GM21576 (cell line): Measurements from ENCODE around the gene NRP2.

ENCODE experiments used
- ATAC-seq: cut with Tn5 transposase; IDR thresholded peaks from one replicate; pipeline ENCODE4 v1.9.1; 2021; ENCODE audit warnings: mild to moderate bottlenecking, moderate library complexity; ENCODE audit not compliant: unreplicated experiment

The NRP2 gene

DNA sequence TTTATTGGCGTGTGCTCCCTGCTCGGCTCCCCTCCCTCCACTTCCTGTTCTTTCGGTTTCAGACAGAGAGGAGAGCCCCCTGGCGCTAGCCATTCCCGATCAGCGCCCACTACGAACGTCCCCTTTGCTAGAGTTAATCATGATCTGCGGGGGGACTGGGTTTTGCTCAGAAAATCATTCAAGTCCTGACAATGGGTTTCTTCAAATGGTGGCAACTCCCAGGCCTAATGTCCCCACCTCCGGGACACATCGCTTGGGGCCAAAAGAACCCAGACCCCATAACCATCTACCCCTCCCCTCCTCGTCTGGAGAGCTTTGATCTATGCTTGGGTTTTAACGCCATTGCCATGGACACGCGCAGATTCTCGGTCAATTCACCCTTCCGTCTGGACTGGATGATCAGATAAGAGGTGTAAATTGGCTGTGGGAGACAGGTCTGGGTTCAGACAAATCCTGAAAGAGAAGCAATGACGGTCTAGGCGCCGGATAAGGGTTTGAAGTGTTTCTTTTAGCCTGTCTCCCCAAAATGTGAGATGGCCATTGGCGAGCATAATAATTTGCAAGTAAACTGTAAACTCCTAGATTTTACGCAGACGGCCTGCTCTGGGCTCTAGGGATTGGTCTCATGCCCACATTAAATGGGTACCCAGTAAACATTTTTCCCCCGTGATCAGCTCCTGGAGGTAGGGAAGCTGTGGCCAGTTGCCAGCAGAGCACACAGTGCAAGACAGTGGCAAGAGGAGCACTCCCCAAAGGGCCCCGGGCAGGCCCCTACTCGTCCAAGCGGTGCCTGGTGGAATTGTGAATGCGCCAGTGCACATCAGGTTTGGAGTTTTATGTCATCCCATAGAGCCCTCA lies 4.7 kb downstream of the NRP2 start:
- ATAC-seq = no peak

- no peak for ATAC-seq
These were observed 5.3 kb downstream of the NRP2 start for GRCh38 chr2:205687641-205687956.

DNA sequence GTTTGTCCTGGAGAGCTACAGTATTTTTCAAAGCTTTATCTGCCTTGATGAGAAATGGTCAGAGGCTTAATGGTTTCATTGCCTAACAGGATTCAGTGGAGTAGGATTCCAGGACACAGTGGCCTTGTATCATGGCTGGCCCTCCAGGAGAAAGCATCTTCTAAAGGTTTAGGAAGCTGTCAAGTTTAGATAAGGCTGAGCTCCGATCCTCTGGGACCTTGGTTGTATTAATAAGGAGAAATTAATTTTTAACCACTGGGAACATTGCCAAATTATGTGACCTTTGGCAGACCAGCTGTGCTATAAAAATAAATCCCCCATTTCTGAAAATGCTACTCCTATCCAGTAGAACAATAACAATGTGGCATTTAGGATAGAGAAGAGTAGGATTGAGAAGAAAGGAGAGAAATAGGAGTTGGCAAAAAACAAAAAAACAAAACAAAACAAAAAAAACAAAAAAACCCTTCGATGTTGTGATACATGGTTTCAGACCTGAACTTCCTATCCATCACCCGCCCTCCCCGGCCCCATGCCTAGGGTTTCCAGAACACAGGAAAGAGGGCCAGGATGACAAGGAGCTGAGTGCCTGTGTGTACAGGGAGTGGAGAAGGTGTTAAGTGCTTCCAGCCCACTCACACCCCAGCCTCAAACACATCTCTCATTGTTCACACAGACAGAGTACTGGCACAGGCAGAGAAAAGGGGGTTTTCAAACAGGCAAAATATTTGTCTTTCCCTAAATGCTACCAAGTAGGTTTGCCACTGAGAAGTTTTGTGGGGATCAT lies 6.3 kb downstream of the NRP2 start:
- ATAC-seq = no peak

- no peak for ATAC-seq
These were observed 7.5 kb downstream of the NRP2 start for GRCh38 chr2:205689820-205690219.

GRCh38 chr2:205692104-205692503 lies 9.8 kb downstream of the NRP2 start:
- ATAC-seq = no peak

GRCh38 chr2:205694256-205694655 lies 12.0 kb downstream of the NRP2 start:
- ATAC-seq = no peak

DNA sequence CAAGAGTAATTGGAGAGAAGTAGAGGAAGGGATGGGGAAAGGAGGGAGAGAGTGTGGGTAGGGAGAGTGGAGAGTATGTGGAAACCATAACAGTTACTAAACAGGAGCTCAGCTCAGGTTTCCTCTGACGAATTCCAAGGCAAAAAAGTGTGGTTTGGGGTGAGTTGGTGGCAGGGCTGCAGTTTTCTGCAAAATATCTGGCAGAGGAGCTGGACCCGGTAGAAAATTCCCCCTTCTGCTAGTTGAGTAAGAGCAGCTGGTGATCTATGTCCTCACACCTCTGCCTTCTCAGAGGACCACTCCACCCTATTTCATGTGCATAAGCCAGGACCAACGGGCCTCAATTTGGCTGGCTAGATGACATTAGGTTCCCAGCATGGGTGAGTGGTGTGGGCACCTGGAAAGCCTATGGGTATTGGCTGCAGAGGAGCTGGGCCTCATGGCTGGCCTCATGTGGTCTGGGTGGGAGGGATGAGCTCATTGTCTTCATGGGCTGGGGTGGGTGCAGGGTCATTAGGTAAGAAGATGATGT lies 13.2 kb downstream of the NRP2 start:
- no peak for ATAC-seq

DNA sequence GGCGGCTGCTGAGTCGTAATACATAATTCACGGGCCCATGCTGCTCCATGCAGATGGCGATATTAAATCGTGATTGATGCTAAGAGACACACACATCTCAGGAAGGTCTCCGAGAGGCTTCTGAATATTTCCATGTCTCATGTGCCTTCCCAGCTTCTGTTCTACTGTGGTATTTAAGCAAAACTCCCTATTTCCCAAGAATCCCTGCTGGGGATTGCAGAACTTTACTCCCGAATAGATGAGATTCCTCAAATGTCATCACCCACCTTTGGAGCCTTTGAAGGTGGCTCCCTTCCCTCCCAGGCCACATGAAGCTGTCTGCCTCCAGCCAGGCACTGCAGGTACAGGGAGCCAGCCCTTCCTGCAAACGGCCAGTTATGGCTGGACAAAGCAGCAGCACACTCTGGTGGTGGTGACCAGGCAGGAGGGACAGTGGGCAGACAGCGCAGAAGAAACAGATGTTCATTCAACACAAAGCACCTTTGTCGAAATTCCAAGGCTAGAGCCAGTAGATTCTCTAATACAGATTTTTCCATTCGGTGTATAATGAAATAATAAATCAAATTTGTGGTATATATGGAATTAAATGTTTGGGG lies 14.1 kb downstream of the NRP2 start:
- no peak for ATAC-seq

DNA sequence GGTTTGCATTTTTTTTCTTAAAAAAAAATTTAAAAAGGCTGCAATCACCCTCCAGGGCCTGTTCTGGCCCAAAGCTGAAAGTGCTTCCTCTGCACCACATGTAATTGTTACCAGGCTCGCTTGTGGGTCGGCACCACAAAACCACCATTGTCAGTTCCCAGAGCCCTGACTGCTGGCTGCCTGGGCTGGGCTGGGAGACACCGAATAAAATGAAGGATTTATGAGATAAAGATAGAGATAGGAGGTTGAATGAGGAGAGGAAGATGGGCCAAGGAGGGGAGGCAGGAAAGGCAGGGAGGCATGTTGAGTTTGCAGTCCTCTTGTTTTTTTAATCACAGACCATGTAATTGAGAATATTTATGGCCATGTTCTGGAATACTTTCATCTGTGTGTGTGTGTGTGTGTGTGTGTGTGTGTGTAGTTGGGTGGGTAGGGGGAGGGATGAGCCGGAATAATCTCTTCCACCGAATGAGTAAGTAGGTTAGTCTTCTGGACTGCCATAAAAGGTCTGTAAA lies 14.7 kb downstream of the NRP2 start:
- no peak for ATAC-seq

GRCh38 chr2:205698286-205699268 lies 16.3 kb downstream of the NRP2 start:
- no peak for ATAC-seq

DNA sequence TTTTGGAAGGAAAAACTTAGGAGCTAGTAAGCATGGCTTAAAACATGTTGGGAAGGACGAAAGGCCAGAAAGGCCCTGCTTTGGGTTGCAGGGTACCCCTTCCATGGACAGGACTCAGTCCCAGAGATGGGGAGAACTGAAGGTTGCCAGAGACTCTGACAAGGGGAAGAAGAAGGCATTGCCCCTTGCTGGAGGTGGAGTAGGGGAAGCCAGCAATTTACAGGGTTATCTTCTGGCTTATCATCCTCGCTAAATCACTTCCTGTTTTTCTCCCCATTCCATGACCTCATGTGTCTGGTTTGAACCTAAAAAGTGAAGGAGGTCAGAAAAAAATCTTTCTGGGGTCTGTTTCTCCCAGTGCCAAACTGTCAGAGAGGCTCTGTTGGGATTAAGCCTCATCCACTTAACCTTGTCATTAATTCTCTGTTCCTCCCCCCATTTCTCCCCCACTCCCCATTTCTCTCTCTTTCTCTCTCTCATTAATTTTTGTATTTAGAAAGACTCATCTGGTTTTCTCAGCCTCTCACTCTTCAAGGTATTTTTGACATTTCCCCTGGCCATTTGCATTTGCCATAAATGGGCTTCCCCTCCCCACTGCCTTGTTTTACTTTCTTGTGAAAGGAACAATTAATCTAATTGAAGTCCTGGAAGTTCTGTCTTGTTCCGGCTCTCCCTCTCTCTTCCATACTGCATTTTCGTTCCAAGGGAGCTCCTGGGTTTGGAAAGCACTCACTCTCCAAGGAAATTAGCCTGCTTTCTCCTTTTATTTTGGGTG lies 17.4 kb downstream of the NRP2 start:
- ATAC-seq = no peak

DNA sequence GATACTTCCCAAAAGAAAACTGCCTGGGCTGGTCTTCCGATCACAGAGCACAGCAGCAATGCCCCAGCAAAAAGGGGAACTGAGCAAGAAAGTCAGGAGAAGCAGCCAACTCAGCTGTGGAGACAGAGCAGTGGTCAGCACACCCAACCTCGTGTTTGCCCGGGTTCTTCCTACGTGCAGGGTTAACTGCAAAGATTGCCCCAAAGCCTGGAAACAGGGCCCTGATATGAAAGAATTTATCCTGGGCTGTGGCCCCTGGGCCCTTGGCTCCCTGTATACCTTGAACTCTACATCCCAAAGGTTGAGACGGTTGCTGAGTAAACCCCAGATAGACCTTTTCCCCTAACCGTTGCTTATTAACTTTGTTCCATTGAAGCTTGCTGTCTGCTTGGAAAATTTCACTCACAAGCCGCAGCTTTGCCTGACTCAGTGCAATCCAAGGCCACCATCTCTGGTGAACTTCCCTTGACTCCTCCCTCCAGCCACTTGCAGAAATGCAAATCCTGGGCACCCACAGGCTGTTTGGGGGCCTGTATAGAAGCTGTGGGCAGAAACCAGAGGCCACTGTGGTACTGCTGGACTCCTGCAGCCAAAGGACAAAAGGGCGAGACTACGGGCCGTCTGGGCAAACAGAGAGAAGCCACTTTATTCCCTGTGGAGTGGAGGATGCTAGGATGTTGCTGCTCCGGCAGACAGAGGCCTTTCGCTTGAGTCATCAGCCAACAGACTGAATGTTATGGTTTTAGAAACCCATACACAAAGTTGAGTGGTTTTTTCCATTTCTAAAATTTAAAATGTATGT lies 18.2 kb downstream of the NRP2 start:
- ATAC-seq = peak; percentile 79

GRCh38 chr2:205701509-205701908 lies 19.2 kb downstream of the NRP2 start:
- ATAC-seq = no peak

DNA sequence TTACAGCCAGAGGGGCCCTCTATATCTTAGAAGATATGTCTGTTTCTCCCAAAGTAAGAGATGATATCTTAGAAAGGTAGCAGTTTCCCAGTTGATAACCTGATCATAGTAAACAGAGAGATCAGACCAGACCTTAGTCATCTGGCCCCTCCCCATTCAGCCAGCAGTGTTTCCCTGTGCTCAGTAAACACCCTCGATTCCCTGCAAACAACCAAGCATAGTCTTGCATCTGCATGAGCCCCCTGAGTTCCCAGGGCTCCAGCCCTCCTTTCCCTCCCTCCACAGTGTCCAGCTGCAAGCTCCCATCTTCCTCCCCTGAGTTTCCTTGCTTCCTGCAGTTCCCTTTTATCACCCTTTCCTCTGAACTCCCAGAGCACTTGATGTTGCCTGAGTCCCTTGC lies 20.3 kb downstream of the NRP2 start:
- ATAC-seq = no peak

GRCh38 chr2:205703471-205704126 lies 21.3 kb downstream of the NRP2 start:
- no peak for ATAC-seq

- ATAC-seq = no peak
These were observed 21.9 kb downstream of the NRP2 start for GRCh38 chr2:205704127-205704741.

DNA sequence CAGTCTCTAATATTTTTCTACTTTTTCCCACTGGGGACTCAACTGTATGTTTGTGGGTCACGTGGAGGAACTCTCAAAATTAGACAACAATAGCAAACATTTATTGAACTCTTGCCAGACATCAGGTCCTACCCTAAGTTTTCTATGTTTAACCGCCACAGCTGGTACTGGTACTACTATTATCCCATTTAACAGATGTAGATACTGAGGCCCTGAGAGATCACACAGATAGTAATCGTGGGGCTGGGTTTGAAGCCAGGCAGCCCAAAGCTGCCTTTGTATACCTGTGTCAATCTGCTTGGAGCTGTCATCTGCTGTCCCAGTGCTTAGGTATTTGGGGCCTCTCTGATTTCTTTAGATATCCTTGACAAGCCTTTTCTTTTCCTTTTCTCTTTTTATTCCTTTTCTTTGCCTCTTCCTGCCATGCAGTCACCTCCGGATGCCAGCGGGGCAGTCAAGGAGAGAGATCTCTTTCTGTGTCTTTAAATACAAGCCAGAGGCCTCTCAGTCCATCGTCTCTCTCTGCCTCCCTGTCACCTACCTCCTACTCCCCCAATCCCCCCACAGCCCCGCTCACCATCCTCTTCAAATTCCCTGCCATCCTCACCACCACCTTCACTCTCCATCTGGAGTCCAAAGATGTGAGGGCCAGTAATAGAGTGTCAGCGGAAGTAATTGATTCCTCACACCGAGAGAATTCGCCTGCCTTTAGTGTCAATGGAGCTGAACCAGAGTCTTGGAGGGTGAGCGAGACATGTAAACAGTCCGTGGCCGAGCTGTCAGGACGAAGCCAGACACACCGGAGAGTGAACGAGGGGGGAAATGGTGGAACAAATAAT lies 23.4 kb downstream of the NRP2 start:
- ATAC-seq = no peak
